Gastroesophageal sphincter (tissue), 3 donors: ENCODE data around the gene TAF3.

Source experiments
- CTCF ChIP-seq, 4 experiments: fragments of 200-600 bp in 2 of 4; fragments of 450-650 bp in 2 of 4; sonication (generic) in 1 of 4; IDR thresholded peaks; one replicate each; pipeline ENCODE4 v1.5.1; 2017 to 2019; ENCODE audit warnings: antibody characterized with exemption in 4 of 4, mild to moderate bottlenecking in 2 of 4, moderate library complexity in 2 of 4
- POLR2AphosphoS5 ChIP-seq: sonication (generic); formaldehyde crosslinking; IDR thresholded peaks from one replicate; pipeline ENCODE4 v1.6.1; 2017; ENCODE audit warnings: antibody characterized with exemption

DNA sequence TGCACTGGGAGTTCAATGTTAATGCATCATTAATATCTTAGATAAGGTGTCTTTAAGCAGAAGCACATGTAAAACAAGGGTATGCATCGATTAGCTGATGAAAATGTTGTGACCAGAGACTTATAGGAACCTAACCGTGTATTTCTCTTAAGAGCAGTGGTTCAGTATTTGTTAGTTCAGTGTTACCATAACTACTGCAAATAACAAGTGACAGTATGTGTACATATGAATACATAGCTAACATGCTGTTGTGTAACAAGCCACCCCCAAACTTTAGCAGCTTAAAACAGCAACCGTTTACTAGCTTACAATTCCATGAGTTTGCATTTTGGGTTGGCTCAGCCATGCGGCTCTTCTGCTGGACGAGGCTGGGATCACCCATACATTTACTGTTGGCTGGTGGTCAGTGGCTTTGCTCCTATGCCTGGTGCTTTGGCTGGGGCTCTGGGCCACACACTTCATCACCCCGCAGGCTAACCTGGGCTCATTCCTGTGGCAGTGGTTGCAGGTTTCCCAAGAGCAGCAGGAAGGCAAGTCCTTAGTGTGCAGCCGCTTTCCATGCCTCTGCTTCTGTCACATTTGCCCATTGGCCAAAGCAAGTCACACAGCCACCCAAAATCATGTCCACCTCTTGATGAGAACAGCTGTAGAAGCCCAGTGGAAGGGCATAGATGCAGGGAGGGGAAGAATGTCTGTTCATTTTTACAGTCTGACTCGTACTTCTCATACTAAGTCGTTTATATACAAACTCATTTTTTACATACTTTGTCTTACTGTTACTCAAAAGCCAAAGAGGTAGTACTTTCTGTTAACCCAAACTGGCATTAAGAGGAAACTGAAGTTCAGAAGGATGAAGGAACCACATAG, 132.9 kb downstream of the TAF3 start:
- no peak for TF ChIP-seq CTCF (IDR thresholded peaks at IDR 0.05)
- no peak for TF ChIP-seq POLR2AphosphoS5
